B cell (primary cell): ENCODE measurements around the gene PLAC8L1. TPM values are rescaled to one million over a fixed set of nuclear protein-coding genes. Genes with fewer than 3 reads are reported as not detected.

Experiments used
- ATAC-seq: fragments of 200-7000 bp; cut with Tn5 transposase; one replicate; pipeline ENCODE4 v1.10.0; 2021; ENCODE audit warnings: low read depth, mild to moderate bottlenecking, moderate number of reproducible peaks, moderate library complexity
- CTCF ChIA-PET: fragments of 350-600 bp; sonication (Branson Sonifier 250); formaldehyde crosslinking; loops from one replicate; lab custom pipeline; 2021; ENCODE audit warnings: antibody characterized with exemption, inconsistent platforms; lab: Charles Lee
- POLR2A ChIA-PET: fragments of 350-600 bp; sonication (Branson Sonifier 250); formaldehyde crosslinking; loops from one replicate; lab custom pipeline; 2021; ENCODE audit warnings: antibody characterized with exemption; lab: Charles Lee
- DNase-seq: peaks from one replicate; pipeline ENCODE4 v3.0.0; 2013
- H2AFZ ChIP-seq: 2 replicates; pipeline ENCODE4 v1.6.1; 2012; ENCODE audit warnings: mild to moderate bottlenecking, low read depth, low read length; ENCODE audit not compliant: insufficient read depth, poor library complexity, severe bottlenecking
- H3K27ac ChIP-seq, 2 donors: 1 replicate in 1 of 2; 2 replicates in 1 of 2; pipeline ENCODE4 v1.5.1; 2012 to 2013; ENCODE audit warnings: low read length in 2 of 2, mild to moderate bottlenecking in 2 of 2, moderate library complexity in 1 of 2
- H3K27me3 ChIP-seq, 4 experiments: fragments of 200-600 bp in 1 of 4; sonication (generic) in 1 of 4; replicated peaks in 1 of 4; 1 replicate in 2 of 4; 2 replicates in 2 of 4; pipeline versions ENCODE4 v1.6.1 to v1.7.0; 2013 to 2016; ENCODE audit warnings: low read length in 3 of 4, mild to moderate bottlenecking in 2 of 4, mixed read lengths in 1 of 4, moderate library complexity in 1 of 4; ENCODE audit not compliant: insufficient read depth in 4 of 4, control insufficient read depth in 3 of 4; ENCODE audit errors: control extremely low read depth in 1 of 4
- H3K36me3 ChIP-seq, 2 experiments: replicated peaks in 1 of 2; 1 replicate in 1 of 2; 2 replicates in 1 of 2; pipeline versions ENCODE4 v1.6.1 to v1.7.1; 2013; ENCODE audit warnings: low read length in 1 of 2; ENCODE audit not compliant: insufficient read depth in 2 of 2, control insufficient read depth in 1 of 2; ENCODE audit errors: control extremely low read depth in 1 of 2, extremely low read depth in 1 of 2
- H3K4me1 ChIP-seq, 2 donors: fragments of 200-600 bp in 1 of 2; sonication (generic) in 1 of 2; 1 replicate in 1 of 2; 2 replicates in 1 of 2; pipeline versions ENCODE4 v1.5.1 to v1.6.1; 2013 to 2017; ENCODE audit warnings: low read length in 2 of 2; ENCODE audit not compliant: control insufficient read depth in 2 of 2, insufficient read depth in 2 of 2
- H3K4me2 ChIP-seq: replicated peaks from 2 replicates; pipeline ENCODE3; 2012; ENCODE audit warnings: mild to moderate bottlenecking, low read depth, low read length; ENCODE audit not compliant: poor library complexity, severe bottlenecking
- H3K4me3 ChIP-seq, 5 experiments: fragments of 200-600 bp in 1 of 5; sonication (generic) in 1 of 5; 1 replicate in 3 of 5; 2 replicates in 2 of 5; pipeline versions ENCODE4 v1.5.1 to v1.7.0; 2011 to 2016; ENCODE audit warnings: low read length in 4 of 5, mild to moderate bottlenecking in 4 of 5, low read depth in 2 of 5, control low read depth in 1 of 5, moderate library complexity in 1 of 5; ENCODE audit not compliant: insufficient read depth in 1 of 5; ENCODE audit errors: control extremely low read depth in 1 of 5, extremely low read depth in 1 of 5
- H3K79me2 ChIP-seq: fragments of 200-600 bp; sonication (generic); one replicate; pipeline ENCODE4 v1.6.0; 2016; ENCODE audit warnings: low read length; ENCODE audit not compliant: control insufficient read depth, insufficient read depth
- H3K9ac ChIP-seq: fragments of 200-600 bp; sonication (generic); 2 replicates; pipeline ENCODE4 v1.6.1; 2017; ENCODE audit warnings: mild to moderate bottlenecking, low read length, moderate library complexity
- H3K9me3 ChIP-seq, 3 donors: one replicate each; pipeline versions ENCODE4 v1.6.1 to v1.7.1; 2013; ENCODE audit warnings: low read length in 2 of 3; ENCODE audit not compliant: control insufficient read depth in 2 of 3, insufficient read depth in 1 of 3; ENCODE audit errors: control extremely low read depth in 1 of 3
- H4K20me1 ChIP-seq: 2 replicates; pipeline ENCODE4 v1.6.0; 2012; ENCODE audit warnings: mild to moderate bottlenecking, low read length; ENCODE audit not compliant: insufficient read depth, control insufficient read depth, poor library complexity, severe bottlenecking
- H3K27ac Mint-ChIP-seq: one replicate; pipeline ENCODE4 v1.8.0; 2021; ENCODE audit warnings: mixed read lengths
- H3K27me3 Mint-ChIP-seq: one replicate; pipeline ENCODE4 v1.8.0; 2021; ENCODE audit warnings: mixed read lengths
- H3K4me1 Mint-ChIP-seq: one replicate; pipeline ENCODE4 v1.8.0; 2021; ENCODE audit warnings: mixed read lengths
- H3K4me3 Mint-ChIP-seq: one replicate; pipeline ENCODE4 v1.8.0; 2021; ENCODE audit warnings: mixed read lengths
- H3K9me3 Mint-ChIP-seq: one replicate; pipeline ENCODE4 v1.8.0; 2022; ENCODE audit warnings: mixed read lengths; ENCODE audit not compliant: insufficient read depth
- CTCF ChIP-seq: fragments of 200-600 bp; IDR thresholded peaks from one replicate; pipeline ENCODE4 v1.8.0; 2022; ENCODE audit warnings: antibody characterized with exemption, mild to moderate bottlenecking
- EZH2 ChIP-seq: IDR thresholded peaks from 2 replicates; pipeline ENCODE4 v1.6.1; 2012; ENCODE audit warnings: borderline replicate concordance, low read depth, mild to moderate bottlenecking, moderate library complexity, low read length; ENCODE audit not compliant: insufficient read depth, poor library complexity, severe bottlenecking
- WGBS: methylation state at CpG from one replicate; pipeline ENCODE4 v1.1.5; 2013; ENCODE audit warnings: missing lambda C conversion rate; ENCODE audit not compliant: insufficient coverage; 5-methylcytosine and 5-hydroxymethylcytosine counted together
- intact Hi-C: fragments of 100-400 bp; cut with micrococcal nuclease; formaldehyde crosslinking; loops from one replicate; pipeline ENCODE4 v1.10.0; 2022
- polyA plus RNA-seq: library from polyadenylated mRNA; depleted of rRNA; stranded (reverse); fragments of >200 nt; gene quantifications from 2 replicates; pipeline ENCODE4 v1.2.3, GENCODE V29; 2012
- total RNA-seq, 2 donors: library from RNA; stranded (reverse); fragments of 120-200 nt in 1 of 2; gene quantifications; 1 replicate in 1 of 2; 2 replicates in 1 of 2; pipeline versions ENCODE4 v1.2.3 to v1.2.4, GENCODE V29; 2013 to 2022

The PLAC8L1 gene
- total and polyA plus RNA-seq, 2 donors (not counting 1 experiment from before 2014, with no cell fraction given), result 0.49 TPM; not detected in 1

- Mint-ChIP-seq H3K27ac (no peak overlapping the region), H3K9me3 (no peaks in the 10 kb centered on the region), H3K27me3 (peaks cover 11% of the 10 kb centered on the region), H3K4me3 (no peak overlapping the region), H3K4me1 (no peaks in the 10 kb centered on the region)
- Histone ChIP-seq H2AFZ (no peak overlapping the region), H3K4me2 (no peak overlapping the region), H3K36me3 (no peaks in the 10 kb centered on the region), H3K9me3 (no peaks in the 10 kb centered on the region), H4K20me1 (no peaks in the 10 kb centered on the region), H3K4me1 (no peaks in the 10 kb centered on the region), H3K27ac (no peak overlapping the region), H3K4me3 (no peak overlapping the region), H3K27me3 (no peaks in the 10 kb centered on the region), H3K9ac (no peak overlapping the region), H3K79me2 (no peaks in the 10 kb centered on the region)
- ATAC-seq (no peak), DNase-seq (no peak)
- intact Hi-C loops, result no loop called here
- TF ChIP-seq EZH2, result no peak
- no peak for TF ChIP-seq CTCF
- ChIA-PET POLR2A (no interaction called here), CTCF (no interaction called here)
- WGBS, result 92% methylated on average over 8 of the region's 9 CpGs
These were observed 32.0 kb downstream of the PLAC8L1 start for GRCh38 chr5:146073239-146073900.

DNA sequence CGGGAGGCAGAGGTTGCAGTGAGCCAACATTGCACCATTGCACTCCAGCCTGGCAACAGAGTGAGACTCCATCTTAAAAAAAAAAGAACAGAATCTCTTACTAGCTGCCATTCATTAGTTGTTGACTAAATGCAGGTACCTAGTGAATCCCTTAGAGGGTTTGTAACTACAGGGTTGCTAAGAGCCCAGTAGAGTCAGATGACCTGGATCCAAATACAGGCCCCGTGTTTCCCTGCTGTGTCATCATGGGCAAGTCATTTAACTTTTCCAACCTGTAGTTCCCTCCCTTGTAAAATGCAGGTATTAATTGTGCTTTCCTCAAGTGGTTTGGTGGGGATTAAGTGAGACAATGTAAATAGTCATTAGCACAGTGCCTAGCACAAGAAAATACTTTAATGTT lies 32.8 kb downstream of the PLAC8L1 start:
- no peak for ATAC-seq
- intact Hi-C loops, result no loop called here

More for the DNA sequence above, 32.8 kb downstream of the PLAC8L1 start:
- Histone ChIP-seq H2AFZ (no peak overlapping the region), H3K79me2 (no peaks in the 10 kb centered on the region), H3K4me1 (no peaks in the 10 kb centered on the region), H3K36me3 (no peaks in the 10 kb centered on the region), H3K4me3 (no peak overlapping the region), H3K9me3 (no peaks in the 10 kb centered on the region), H3K9ac (no peak overlapping the region), H3K27me3 (no peaks in the 10 kb centered on the region), H4K20me1 (no peaks in the 10 kb centered on the region), H3K4me2 (no peak overlapping the region), H3K27ac (no peak overlapping the region)
- POLR2A ChIA-PET, result no interaction called here
- no peak overlapping the region for H3K4me3 Mint-ChIP-seq
- CTCF ChIA-PET, result no interaction called here
- H3K9me3 Mint-ChIP-seq, result no peaks in the 10 kb centered on the region
- H3K27ac Mint-ChIP-seq, result no peak overlapping the region
- H3K27me3 Mint-ChIP-seq, result peaks cover 11% of the 10 kb centered on the region
- DNase-seq, result no peak
- 100% methylated on average over 1 of the region's 2 CpGs for WGBS
- H3K4me1 Mint-ChIP-seq, result no peaks in the 10 kb centered on the region
- TF ChIP-seq CTCF (no peak), EZH2 (no peak)
